Hematopoietic multipotent progenitor cell treated with erythropoietin and hydrocortisone succinate and interleukin-3 and kit ligand, for 6 days (in vitro differentiated cells): ENCODE data around the gene STOX1.
"Not testable (repeated sequence)": the region's sequence is repeated elsewhere in the genome, so short reads cannot be mapped to it uniquely, and the experiment has no call there.

ENCODE experiments used
- DNase-seq: peaks from one replicate; pipeline ENCODE4 v3.0.0-alpha.2; 2015

STOX1 gene

GRCh38 chr10:68831961-68832455 lies 4.7 kb downstream of the STOX1 start:
- no peak for DNase-seq

GRCh38 chr10:68832601-68833000 lies 5.3 kb downstream of the STOX1 start:
- no peak for DNase-seq

- no peak for DNase-seq
Observed at GRCh38 chr10:68837626-68838322, 10.4 kb downstream of the STOX1 start.

GRCh38 chr10:68840650-68841049 lies 13.3 kb downstream of the STOX1 start:
- DNase-seq: not testable (repeated sequence)

GRCh38 chr10:68848281-68848680 lies 20.9 kb downstream of the STOX1 start:
- DNase-seq: no peak

GRCh38 chr10:68848806-68849205 lies 21.5 kb downstream of the STOX1 start:
- no peak for DNase-seq

- no peak for DNase-seq
Observed at GRCh38 chr10:68856352-68856751, 29.0 kb downstream of the STOX1 start.

GRCh38 chr10:68857005-68857404 lies 29.7 kb downstream of the STOX1 start:
- DNase-seq: no peak

- peak; percentile 17 for DNase-seq
Observed at GRCh38 chr10:68861253-68861652, 33.9 kb downstream of the STOX1 start.

GRCh38 chr10:68864611-68865010 lies 37.3 kb downstream of the STOX1 start:
- DNase-seq: no peak

- not testable (repeated sequence) for DNase-seq
Observed at GRCh38 chr10:68868173-68868572, 40.8 kb downstream of the STOX1 start.

- DNase-seq: no peak
Observed at GRCh38 chr10:68869623-68870022, 42.3 kb downstream of the STOX1 start.

- no peak for DNase-seq
Observed at GRCh38 chr10:68870061-68870460, 42.7 kb downstream of the STOX1 start.

- peak; percentile 11 for DNase-seq
Observed at GRCh38 chr10:68870545-68871104, 43.3 kb downstream of the STOX1 start.

- DNase-seq: peak; percentile 11
Observed at GRCh38 chr10:68871105-68871711, 43.9 kb downstream of the STOX1 start.

- DNase-seq: no peak
Observed at GRCh38 chr10:68871731-68872342, 44.5 kb downstream of the STOX1 start.

- no peak for DNase-seq
Observed at GRCh38 chr10:68876246-68877138, 49.2 kb downstream of the STOX1 start.

- no peak for DNase-seq
Observed at GRCh38 chr10:68877482-68878110, 50.3 kb downstream of the STOX1 start.

GRCh38 chr10:68878496-68878895 lies 51.2 kb downstream of the STOX1 start:
- no peak for DNase-seq

GRCh38 chr10:68879628-68880027 lies 52.3 kb downstream of the STOX1 start:
- DNase-seq: no peak

GRCh38 chr10:68880181-68880580 lies 52.9 kb downstream of the STOX1 start:
- no peak for DNase-seq

- no peak for DNase-seq
Observed at GRCh38 chr10:68895041-68895440, 67.7 kb downstream of the STOX1 start.
